GM23338 (cell line): ENCODE data around the gene DNM1L. TPM values are rescaled to one million over a fixed set of nuclear protein-coding genes. Genes with fewer than 3 reads are reported as not detected.

Experiments
- ATAC-seq: fragments of 200-7000 bp; cut with Tn5 transposase; 3 replicates; pipeline ENCODE4 v1.9.1; 2020
- DNase-seq: peaks from one replicate; pipeline ENCODE4 v3.0.0-alpha.2; 2015; ENCODE audit warnings: low spot score
- H2AFZ ChIP-seq: fragments of 200-600 bp; sonication (generic); 2 replicates; pipeline ENCODE4 v1.8.0; 2016; ENCODE audit warnings: antibody characterized with exemption, mild to moderate bottlenecking, moderate library complexity
- H3F3A ChIP-seq: fragments of 200-600 bp; sonication (generic); replicated peaks from 2 replicates; pipeline ENCODE4 v1.8.0; 2017; ENCODE audit warnings: antibody characterized with exemption, mixed run types, low read depth
- H3K27ac ChIP-seq: fragments of 200-600 bp; sonication (generic); 2 replicates; pipeline ENCODE4 v1.6.1; 2016; ENCODE audit warnings: low read depth
- H3K27me3 ChIP-seq: fragments of 200-600 bp; sonication (generic); 2 replicates; pipeline ENCODE4 v1.8.0; 2016; ENCODE audit warnings: mild to moderate bottlenecking, mixed run types, moderate library complexity; ENCODE audit not compliant: insufficient read depth
- H3K36me3 ChIP-seq: fragments of 200-600 bp; sonication (generic); 2 replicates; pipeline ENCODE4 v1.8.0; 2016; ENCODE audit warnings: mild to moderate bottlenecking; ENCODE audit not compliant: insufficient read depth
- H3K4me1 ChIP-seq: fragments of 200-600 bp; sonication (generic); 2 replicates; pipeline ENCODE4 v1.8.0; 2016; ENCODE audit warnings: mild to moderate bottlenecking, moderate library complexity; ENCODE audit not compliant: insufficient read depth
- H3K4me2 ChIP-seq: fragments of 200-600 bp; sonication (generic); 2 replicates; pipeline ENCODE4 v1.7.1; 2017; ENCODE audit warnings: mixed run types
- H3K4me3 ChIP-seq: fragments of 200-600 bp; sonication (generic); 2 replicates; pipeline ENCODE4 v1.6.1; 2016; ENCODE audit warnings: mixed run types
- H3K79me2 ChIP-seq: fragments of 200-600 bp; sonication (generic); replicated peaks from 2 replicates; pipeline ENCODE4 v1.8.0; 2017; ENCODE audit warnings: mild to moderate bottlenecking; ENCODE audit not compliant: insufficient read depth
- H3K9me2 ChIP-seq: fragments of 200-600 bp; sonication (generic); 2 replicates; pipeline ENCODE4 v1.8.0; 2017; ENCODE audit not compliant: insufficient read depth
- H4K20me1 ChIP-seq: fragments of 200-600 bp; sonication (generic); replicated peaks from 2 replicates; pipeline ENCODE4 v1.8.0; 2017; ENCODE audit warnings: mild to moderate bottlenecking; ENCODE audit not compliant: insufficient read depth
- H3K27ac Mint-ChIP-seq: 2 replicates; pipeline ENCODE4 v1.8.0; 2020; ENCODE audit warnings: inconsistent platforms, mild to moderate bottlenecking, moderate library complexity, mixed read lengths
- H3K27me3 Mint-ChIP-seq: 3 replicates; pipeline ENCODE4 v1.8.0; 2022; ENCODE audit warnings: low read depth, mild to moderate bottlenecking, moderate library complexity, mixed read lengths, inconsistent platforms; ENCODE audit not compliant: insufficient read depth, poor library complexity
- H3K36me3 Mint-ChIP-seq: 3 replicates; pipeline ENCODE4 v1.8.0; 2021; ENCODE audit warnings: low read depth, mild to moderate bottlenecking, inconsistent platforms, moderate library complexity, mixed read lengths
- H3K4me1 Mint-ChIP-seq: 3 replicates; pipeline ENCODE4 v1.8.0; 2020; ENCODE audit warnings: mild to moderate bottlenecking, inconsistent platforms, mixed read lengths
- H3K4me3 Mint-ChIP-seq: 3 replicates; pipeline ENCODE4 v1.8.0; 2021; ENCODE audit warnings: moderate library complexity, mild to moderate bottlenecking, inconsistent platforms, mixed read lengths
- H3K9me3 Mint-ChIP-seq: 3 replicates; pipeline ENCODE4 v1.8.0; 2020; ENCODE audit warnings: moderate library complexity, mild to moderate bottlenecking, inconsistent platforms, mixed read lengths
- CREB1 ChIP-seq: fragments of 250-450 bp; sonication (Bioruptor Pico); IDR thresholded peaks from 2 replicates; pipeline ENCODE4 v1.5.0; 2020; ENCODE audit warnings: low read depth, mild to moderate bottlenecking, moderate library complexity
- STAT1 ChIP-seq: IDR thresholded peaks from one replicate; pipeline ENCODE4 v1.6.1; 2016; ENCODE audit warnings: antibody characterized with exemption; ENCODE audit not compliant: unreplicated experiment
- polyA plus RNA-seq: library from polyadenylated mRNA; unstranded; fragments of >200 nt; fragmentation: Nextera tagmentation; extraction: Ambion mirVana; gene quantifications from 2 replicates; pipeline ENCODE4 v1.2.1, GENCODE V29; 2016
- total RNA-seq: library from RNA; depleted of rRNA; stranded (reverse); fragments of >200 nt; shearing (Covaris generic); gene quantifications from 2 replicates; pipeline ENCODE4 v1.2.3, GENCODE V29; 2014
- TF ChIP-seq, protein P1 (sequence below): fragments of 250-450 bp; sonication (Bioruptor Pico); IDR thresholded peaks from 2 replicates; pipeline ENCODE4 v1.5.0; 2020; ENCODE audit warnings: mild to moderate bottlenecking, moderate library complexity

DNM1L gene
- total and polyA plus RNA-seq, 2 experiments from 2014 or later: 72.2 to 94.8 TPM

DNA sequence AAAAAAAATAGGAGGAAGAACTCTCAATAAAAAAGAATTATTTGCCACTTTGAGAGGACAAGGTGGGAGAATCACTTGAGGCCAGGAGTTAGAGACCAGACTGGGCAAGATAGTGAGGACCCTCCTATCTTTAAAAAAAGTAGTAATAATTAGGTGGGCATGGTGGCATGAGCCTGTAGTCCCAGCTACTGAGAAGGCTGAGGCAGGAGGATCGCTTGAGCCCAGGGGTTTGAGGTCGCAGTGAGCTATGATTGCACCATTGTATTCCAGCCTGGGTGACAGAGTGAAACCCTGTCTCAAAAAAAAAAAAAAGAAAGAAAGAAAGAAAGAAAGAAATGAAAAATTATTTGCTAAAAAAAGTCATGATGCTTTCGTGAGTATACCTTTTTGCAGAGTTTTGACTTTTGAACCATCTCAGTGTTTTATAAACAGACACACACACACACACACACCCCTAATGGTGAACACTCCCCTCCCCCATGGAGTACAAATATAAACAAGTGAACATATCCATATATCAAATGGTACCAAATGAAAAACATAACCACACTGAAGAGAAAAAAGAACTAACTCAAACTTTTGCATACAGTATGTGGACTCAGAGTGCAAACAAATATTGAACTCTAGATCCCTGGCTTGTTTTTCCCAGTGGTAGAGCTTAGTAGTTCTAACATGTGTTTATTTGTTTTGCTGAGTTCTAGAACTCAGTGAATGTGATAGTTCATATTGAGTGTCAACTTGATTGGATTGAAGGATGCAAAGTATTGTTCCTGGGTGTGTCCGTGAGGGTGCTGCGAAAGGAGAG is 27.7 kb upstream of the DNM1L start:
- Histone ChIP-seq H3K4me1 (no peaks in the 10 kb centered on the region; the same call in 1 of the 2 replicates), H3K27me3 (no peaks in the 10 kb centered on the region), H3K79me2 (no peaks in the 10 kb centered on the region), H3K9me2 (no peaks in the 10 kb centered on the region), H3F3A (0 out of 2 replicates have a peak, but pooled peaks cover 5% of the 10 kb centered on the region), H2AFZ (no peak overlapping the region), H3K4me2 (no peak overlapping the region), H3K4me3 (no peak overlapping the region), H3K36me3 (no peaks in the 10 kb centered on the region), H3K27ac (no peak overlapping the region), H4K20me1 (no peaks in the 10 kb centered on the region)
- TF ChIP-seq, protein P1, sequence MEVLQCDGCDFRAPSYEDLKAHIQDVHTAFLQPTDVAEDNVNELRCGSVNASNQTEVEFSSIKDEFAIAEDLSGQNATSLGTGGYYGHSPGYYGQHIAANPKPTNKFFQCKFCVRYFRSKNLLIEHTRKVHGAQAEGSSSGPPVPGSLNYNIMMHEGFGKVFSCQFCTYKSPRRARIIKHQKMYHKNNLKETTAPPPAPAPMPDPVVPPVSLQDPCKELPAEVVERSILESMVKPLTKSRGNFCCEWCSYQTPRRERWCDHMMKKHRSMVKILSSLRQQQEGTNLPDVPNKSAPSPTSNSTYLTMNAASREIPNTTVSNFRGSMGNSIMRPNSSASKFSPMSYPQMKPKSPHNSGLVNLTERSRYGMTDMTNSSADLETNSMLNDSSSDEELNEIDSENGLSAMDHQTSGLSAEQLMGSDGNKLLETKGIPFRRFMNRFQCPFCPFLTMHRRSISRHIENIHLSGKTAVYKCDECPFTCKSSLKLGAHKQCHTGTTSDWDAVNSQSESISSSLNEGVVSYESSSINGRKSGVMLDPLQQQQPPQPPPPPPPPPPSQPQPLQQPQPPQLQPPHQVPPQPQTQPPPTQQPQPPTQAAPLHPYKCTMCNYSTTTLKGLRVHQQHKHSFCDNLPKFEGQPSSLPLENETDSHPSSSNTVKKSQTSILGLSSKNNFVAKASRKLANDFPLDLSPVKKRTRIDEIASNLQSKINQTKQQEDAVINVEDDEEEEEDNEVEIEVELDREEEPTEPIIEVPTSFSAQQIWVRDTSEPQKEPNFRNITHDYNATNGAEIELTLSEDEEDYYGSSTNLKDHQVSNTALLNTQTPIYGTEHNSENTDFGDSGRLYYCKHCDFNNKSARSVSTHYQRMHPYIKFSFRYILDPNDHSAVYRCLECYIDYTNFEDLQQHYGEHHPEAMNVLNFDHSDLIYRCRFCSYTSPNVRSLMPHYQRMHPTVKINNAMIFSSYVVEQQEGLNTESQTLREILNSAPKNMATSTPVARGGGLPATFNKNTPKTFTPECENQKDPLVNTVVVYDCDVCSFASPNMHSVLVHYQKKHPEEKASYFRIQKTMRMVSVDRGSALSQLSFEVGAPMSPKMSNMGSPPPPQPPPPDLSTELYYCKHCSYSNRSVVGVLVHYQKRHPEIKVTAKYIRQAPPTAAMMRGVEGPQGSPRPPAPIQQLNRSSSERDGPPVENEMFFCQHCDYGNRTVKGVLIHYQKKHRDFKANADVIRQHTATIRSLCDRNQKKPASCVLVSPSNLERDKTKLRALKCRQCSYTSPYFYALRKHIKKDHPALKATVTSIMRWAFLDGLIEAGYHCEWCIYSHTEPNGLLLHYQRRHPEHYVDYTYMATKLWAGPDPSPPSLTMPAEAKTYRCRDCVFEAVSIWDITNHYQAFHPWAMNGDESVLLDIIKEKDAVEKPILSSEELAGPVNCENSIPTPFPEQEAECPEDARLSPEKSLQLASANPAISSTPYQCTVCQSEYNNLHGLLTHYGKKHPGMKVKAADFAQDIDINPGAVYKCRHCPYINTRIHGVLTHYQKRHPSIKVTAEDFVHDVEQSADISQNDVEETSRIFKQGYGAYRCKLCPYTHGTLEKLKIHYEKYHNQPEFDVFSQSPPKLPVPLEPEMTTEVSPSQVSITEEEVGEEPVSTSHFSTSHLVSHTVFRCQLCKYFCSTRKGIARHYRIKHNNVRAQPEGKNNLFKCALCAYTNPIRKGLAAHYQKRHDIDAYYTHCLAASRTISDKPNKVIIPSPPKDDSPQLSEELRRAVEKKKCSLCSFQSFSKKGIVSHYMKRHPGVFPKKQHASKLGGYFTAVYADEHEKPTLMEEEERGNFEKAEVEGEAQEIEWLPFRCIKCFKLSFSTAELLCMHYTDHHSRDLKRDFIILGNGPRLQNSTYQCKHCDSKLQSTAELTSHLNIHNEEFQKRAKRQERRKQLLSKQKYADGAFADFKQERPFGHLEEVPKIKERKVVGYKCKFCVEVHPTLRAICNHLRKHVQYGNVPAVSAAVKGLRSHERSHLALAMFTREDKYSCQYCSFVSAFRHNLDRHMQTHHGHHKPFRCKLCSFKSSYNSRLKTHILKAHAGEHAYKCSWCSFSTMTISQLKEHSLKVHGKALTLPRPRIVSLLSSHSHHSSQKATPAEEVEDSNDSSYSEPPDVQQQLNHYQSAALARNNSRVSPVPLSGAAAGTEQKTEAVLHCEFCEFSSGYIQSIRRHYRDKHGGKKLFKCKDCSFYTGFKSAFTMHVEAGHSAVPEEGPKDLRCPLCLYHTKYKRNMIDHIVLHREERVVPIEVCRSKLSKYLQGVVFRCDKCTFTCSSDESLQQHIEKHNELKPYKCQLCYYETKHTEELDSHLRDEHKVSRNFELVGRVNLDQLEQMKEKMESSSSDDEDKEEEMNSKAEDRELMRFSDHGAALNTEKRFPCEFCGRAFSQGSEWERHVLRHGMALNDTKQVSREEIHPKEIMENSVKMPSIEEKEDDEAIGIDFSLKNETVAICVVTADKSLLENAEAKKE (CRISPR knock-in tag): no peak
- no peak for TF ChIP-seq CREB1 (CRISPR knock-in tag)
- ATAC-seq: no peak
- no peaks in the 10 kb centered on the region; the same call in 2 of the 3 replicates for H3K36me3 Mint-ChIP-seq
- H3K27me3 Mint-ChIP-seq: peaks cover 5% of the 10 kb centered on the region
- no peaks in the 10 kb centered on the region; the same call in 2 of the 3 replicates for H3K4me1 Mint-ChIP-seq
- no peak overlapping the region for H3K4me3 Mint-ChIP-seq
- H3K27ac Mint-ChIP-seq: no peak overlapping the region
- H3K9me3 Mint-ChIP-seq: no peaks in the 10 kb centered on the region
- no peak for DNase-seq

DNA sequence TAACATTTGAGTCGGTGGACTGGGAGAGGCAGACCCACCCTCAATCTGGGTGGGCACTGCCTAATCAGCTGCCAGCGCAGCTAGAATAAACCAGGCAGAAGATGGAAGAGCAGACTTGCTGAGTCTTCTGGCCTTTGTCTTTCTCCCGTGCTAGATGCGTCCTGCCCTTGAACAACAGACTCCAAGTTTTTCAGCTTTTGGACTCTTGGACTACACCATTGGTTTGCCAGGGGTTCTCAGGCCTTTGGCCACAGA is 27.2 kb upstream of the DNM1L start:
- Histone ChIP-seq H3K9me2 (no peaks in the 10 kb centered on the region), H4K20me1 (no peaks in the 10 kb centered on the region), H3K36me3 (no peaks in the 10 kb centered on the region), H2AFZ (no peak overlapping the region), H3K79me2 (no peaks in the 10 kb centered on the region), H3K4me2 (no peak overlapping the region), H3K4me3 (no peak overlapping the region), H3K27ac (no peak overlapping the region), H3F3A (0 out of 2 replicates have a peak, but pooled peaks cover 5% of the 10 kb centered on the region), H3K27me3 (no peaks in the 10 kb centered on the region), H3K4me1 (no peaks in the 10 kb centered on the region; the same call in 1 of the 2 replicates)
- Mint-ChIP-seq H3K27me3 (peaks cover 6% of the 10 kb centered on the region), H3K4me3 (no peak overlapping the region), H3K4me1 (no peaks in the 10 kb centered on the region; the same call in 2 of the 3 replicates), H3K36me3 (no peaks in the 10 kb centered on the region; the same call in 2 of the 3 replicates), H3K9me3 (no peaks in the 10 kb centered on the region), H3K27ac (no peak overlapping the region)
- ATAC-seq (no peak), DNase-seq (no peak)
- no peak for TF ChIP-seq STAT1
- TF ChIP-seq, protein P1 (CRISPR knock-in tag): no peak
